Neural cell (in vitro differentiated cells): Measurements from ENCODE around the gene KCNS3. TPM values are rescaled to one million over a fixed set of nuclear protein-coding genes. Genes with fewer than 3 reads are reported as not detected.

Source experiments
- H2AFZ ChIP-seq: fragments of 200-600, 300-800 bp; sonication (generic), shearing (Covaris generic); 2 replicates; pipeline ENCODE4 v1.6.0; 2014; ENCODE audit warnings: low read depth, mild to moderate bottlenecking, antibody characterized with exemption, low read length, moderate library complexity
- H3F3A ChIP-seq: fragments of 200-600 bp; shearing (Covaris generic); 2 replicates; pipeline ENCODE4 v1.6.1; 2016; ENCODE audit warnings: mild to moderate bottlenecking, moderate library complexity, mixed read lengths, antibody characterized with exemption, low read length; ENCODE audit not compliant: insufficient read depth, poor library complexity, severe bottlenecking
- H3K27ac ChIP-seq: fragments of 200-600, 300-800 bp; sonication (generic), shearing (Covaris generic); 2 replicates; pipeline ENCODE4 v1.5.1; 2014; ENCODE audit warnings: mild to moderate bottlenecking, low read length, moderate library complexity
- H3K27me3 ChIP-seq: fragments of 300-800, 200-600 bp; sonication (generic), shearing (Covaris generic); 2 replicates; pipeline ENCODE4 v1.6.0; 2014; ENCODE audit warnings: mild to moderate bottlenecking, low read depth, low read length, moderate library complexity; ENCODE audit not compliant: insufficient read depth
- H3K36me3 ChIP-seq: fragments of 300-800, 200-600 bp; sonication (generic), shearing (Covaris generic); 2 replicates; pipeline ENCODE4 v1.5.1; 2014; ENCODE audit warnings: mild to moderate bottlenecking, antibody characterized with exemption, low read length, moderate library complexity; ENCODE audit not compliant: insufficient read depth
- H3K4me2 ChIP-seq: fragments of 300-800, 200-600 bp; sonication (generic), shearing (Covaris generic); 2 replicates; pipeline ENCODE4 v1.6.0; 2014; ENCODE audit warnings: mild to moderate bottlenecking, low read length
- H3K4me3 ChIP-seq: fragments of 300-800, 200-600 bp; sonication (generic), shearing (Covaris generic); 2 replicates; pipeline ENCODE4 v1.5.1; 2014; ENCODE audit warnings: mild to moderate bottlenecking, low read length, moderate library complexity
- H3K79me2 ChIP-seq: fragments of 200-600 bp; shearing (Covaris generic); replicated peaks from 2 replicates; pipeline ENCODE4 v1.6.0; 2014; ENCODE audit warnings: mild to moderate bottlenecking, low read length, moderate library complexity; ENCODE audit not compliant: insufficient read depth
- H3K9ac ChIP-seq: fragments of 300-800, 200-600 bp; sonication (generic), shearing (Covaris generic); 2 replicates; pipeline ENCODE4 v1.6.1; 2016; ENCODE audit warnings: mild to moderate bottlenecking, low read length, mixed read lengths
- H3K9me2 ChIP-seq: fragments of 200-600 bp; shearing (Covaris generic); 2 replicates; pipeline ENCODE4 v1.6.1; 2016; ENCODE audit warnings: mild to moderate bottlenecking, low read length, mixed read lengths; ENCODE audit not compliant: insufficient read depth
- H3K9me3 ChIP-seq: fragments of 200-600, 300-800 bp; sonication (generic), shearing (Covaris generic); 2 replicates; pipeline ENCODE4 v1.6.1; 2016; ENCODE audit warnings: mild to moderate bottlenecking, mixed run types, low read length, moderate library complexity, mixed read lengths
- H4K20me1 ChIP-seq: fragments of 200-600 bp; shearing (Covaris generic); 2 replicates; pipeline ENCODE4 v1.6.1; 2016; ENCODE audit warnings: mild to moderate bottlenecking, mixed run types; ENCODE audit not compliant: insufficient read depth
- CTCF ChIP-seq: fragments of 450-650 bp; IDR thresholded peaks from 2 replicates; pipeline ENCODE4 v1.5.1; 2014; ENCODE audit warnings: antibody characterized with exemption, mild to moderate bottlenecking, moderate library complexity; ENCODE audit not compliant: poor library complexity, severe bottlenecking
- EP300 ChIP-seq: fragments of 450-650 bp; conservative IDR thresholded peaks from 2 replicates; pipeline ENCODE4 v1.6.1; 2014; ENCODE audit warnings: antibody characterized with exemption, mild to moderate bottlenecking, moderate library complexity; ENCODE audit not compliant: poor library complexity, severe bottlenecking
- EZH2 ChIP-seq: fragments of 200-600, 300-800 bp; shearing (Covaris generic), sonication (generic); IDR thresholded peaks from 2 replicates; pipeline ENCODE4 v1.6.1; 2014; ENCODE audit warnings: antibody characterized with exemption, low read length, borderline replicate concordance, mild to moderate bottlenecking; ENCODE audit not compliant: insufficient read depth, poor library complexity, severe bottlenecking
- MXI1 ChIP-seq: fragments of 450-650 bp; conservative IDR thresholded peaks from 2 replicates; pipeline ENCODE4 v1.6.1; 2014; ENCODE audit warnings: antibody characterized with exemption, mild to moderate bottlenecking; ENCODE audit not compliant: poor library complexity, severe bottlenecking
- POLR2AphosphoS5 ChIP-seq: IDR thresholded peaks from 2 replicates; pipeline ENCODE4 v1.6.1; 2012
- RAD21 ChIP-seq: fragments of 450-650 bp; conservative IDR thresholded peaks from 2 replicates; pipeline ENCODE4 v1.6.1; 2014; ENCODE audit warnings: antibody characterized with exemption, mild to moderate bottlenecking, moderate library complexity
- REST ChIP-seq: IDR thresholded peaks from 2 replicates; pipeline ENCODE4 v1.6.1; 2012; ENCODE audit warnings: borderline replicate concordance
- SMC3 ChIP-seq: fragments of 450-650 bp; conservative IDR thresholded peaks from 2 replicates; pipeline ENCODE4 v1.6.1; 2014; ENCODE audit warnings: antibody characterized with exemption, mild to moderate bottlenecking, moderate library complexity; ENCODE audit not compliant: poor library complexity
- TAF1 ChIP-seq: IDR thresholded peaks from 2 replicates; pipeline ENCODE4 v1.6.1; 2012; ENCODE audit warnings: low read depth
- polyA plus RNA-seq: library from polyadenylated mRNA; depleted of rRNA; stranded (reverse); fragments of >200 nt; gene quantifications from 2 replicates; pipeline ENCODE4 v1.2.3, GENCODE V29; 2014

KCNS3 gene
- polyA plus RNA-seq, 1 donor from 2014 or later, result 0.15 TPM

- no peaks in the 10 kb centered on the region for H3F3A ChIP-seq
- H4K20me1 ChIP-seq, result no peaks in the 10 kb centered on the region
- H3K27me3 ChIP-seq, result no peaks in the 10 kb centered on the region
- no peak for TF ChIP-seq EZH2
- TF ChIP-seq POLR2AphosphoS5, result no peak
- TF ChIP-seq SMC3, result no peak
- TF ChIP-seq EP300, result no peak
- TF ChIP-seq TAF1, result no peak
- TF ChIP-seq MXI1, result no peak
- no peak for TF ChIP-seq CTCF
- no peak for TF ChIP-seq RAD21
- no peak for TF ChIP-seq REST
- H3K4me2 ChIP-seq, result no peak overlapping the region
- H3K4me3 ChIP-seq, result no peak overlapping the region
- no peaks in the 10 kb centered on the region for H3K9me3 ChIP-seq
- no peaks in the 10 kb centered on the region for H3K79me2 ChIP-seq
- no peak overlapping the region for H3K9ac ChIP-seq
- H3K36me3 ChIP-seq, result no peaks in the 10 kb centered on the region
- no peak overlapping the region for H2AFZ ChIP-seq
- no peak overlapping the region for H3K27ac ChIP-seq
- no peaks in the 10 kb centered on the region for H3K9me2 ChIP-seq
These were observed 35.0 kb upstream of the KCNS3 start for GRCh38 chr2:17843457-17843856.

- no peak overlapping the region for H3K4me3 ChIP-seq
- H3K79me2 ChIP-seq, result no peaks in the 10 kb centered on the region
- no peak overlapping the region for H3K27ac ChIP-seq
- no peaks in the 10 kb centered on the region for H3K9me3 ChIP-seq
- TF ChIP-seq MXI1 (no peak), SMC3 (no peak), CTCF (no peak), RAD21 (no peak), EZH2 (no peak), TAF1 (no peak), POLR2AphosphoS5 (no peak), EP300 (no peak), REST (no peak)
- no peaks in the 10 kb centered on the region for H3K27me3 ChIP-seq
- no peaks in the 10 kb centered on the region for H3K9me2 ChIP-seq
- no peaks in the 10 kb centered on the region for H3F3A ChIP-seq
- no peak overlapping the region for H2AFZ ChIP-seq
- H3K4me2 ChIP-seq, result no peak overlapping the region
- H3K9ac ChIP-seq, result no peak overlapping the region
- no peaks in the 10 kb centered on the region for H3K36me3 ChIP-seq
- no peaks in the 10 kb centered on the region for H4K20me1 ChIP-seq
These were observed 32.7 kb upstream of the KCNS3 start for GRCh38 chr2:17845806-17846205.
